ENCODE data around the gene CDS2.

CDS2 gene

GRCh38 chr20:5150226-5151076, 23.6 kb downstream of the CDS2 start:
- TF ChIP-seq TOX (CRISPR knock-in tag; IDR thresholded peaks at IDR 0.05; ENCODE audit: borderline replicate concordance) = no peak
- no peak for TF ChIP-seq ZFP30 (CRISPR knock-in tag; IDR thresholded peaks at IDR 0.05)
- TF ChIP-seq CSDC2 (CRISPR knock-in tag; IDR thresholded peaks at IDR 0.05) = no peak
- no peak for TF ChIP-seq OSR1 (CRISPR knock-in tag; IDR thresholded peaks at IDR 0.05)
- TF ChIP-seq ZNF565 (CRISPR knock-in tag; conservative IDR thresholded peaks at IDR 0.05; ENCODE audit: low read depth) = no peak
- no peak for TF ChIP-seq BACH2 (CRISPR knock-in tag; IDR thresholded peaks at IDR 0.05; ENCODE audit: borderline replicate concordance)
- no peak for TF ChIP-seq RARB (CRISPR knock-in tag; IDR thresholded peaks at IDR 0.05)
- TF ChIP-seq CSRNP3 (CRISPR knock-in tag; IDR thresholded peaks at IDR 0.05) = no peak
- TF ChIP-seq, protein P1, sequence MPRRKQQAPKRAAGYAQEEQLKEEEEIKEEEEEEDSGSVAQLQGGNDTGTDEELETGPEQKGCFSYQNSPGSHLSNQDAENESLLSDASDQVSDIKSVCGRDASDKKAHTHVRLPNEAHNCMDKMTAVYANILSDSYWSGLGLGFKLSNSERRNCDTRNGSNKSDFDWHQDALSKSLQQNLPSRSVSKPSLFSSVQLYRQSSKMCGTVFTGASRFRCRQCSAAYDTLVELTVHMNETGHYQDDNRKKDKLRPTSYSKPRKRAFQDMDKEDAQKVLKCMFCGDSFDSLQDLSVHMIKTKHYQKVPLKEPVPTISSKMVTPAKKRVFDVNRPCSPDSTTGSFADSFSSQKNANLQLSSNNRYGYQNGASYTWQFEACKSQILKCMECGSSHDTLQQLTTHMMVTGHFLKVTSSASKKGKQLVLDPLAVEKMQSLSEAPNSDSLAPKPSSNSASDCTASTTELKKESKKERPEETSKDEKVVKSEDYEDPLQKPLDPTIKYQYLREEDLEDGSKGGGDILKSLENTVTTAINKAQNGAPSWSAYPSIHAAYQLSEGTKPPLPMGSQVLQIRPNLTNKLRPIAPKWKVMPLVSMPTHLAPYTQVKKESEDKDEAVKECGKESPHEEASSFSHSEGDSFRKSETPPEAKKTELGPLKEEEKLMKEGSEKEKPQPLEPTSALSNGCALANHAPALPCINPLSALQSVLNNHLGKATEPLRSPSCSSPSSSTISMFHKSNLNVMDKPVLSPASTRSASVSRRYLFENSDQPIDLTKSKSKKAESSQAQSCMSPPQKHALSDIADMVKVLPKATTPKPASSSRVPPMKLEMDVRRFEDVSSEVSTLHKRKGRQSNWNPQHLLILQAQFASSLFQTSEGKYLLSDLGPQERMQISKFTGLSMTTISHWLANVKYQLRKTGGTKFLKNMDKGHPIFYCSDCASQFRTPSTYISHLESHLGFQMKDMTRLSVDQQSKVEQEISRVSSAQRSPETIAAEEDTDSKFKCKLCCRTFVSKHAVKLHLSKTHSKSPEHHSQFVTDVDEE (CRISPR knock-in tag; IDR thresholded peaks at IDR 0.05) = no peak
- TF ChIP-seq TCF4 (CRISPR knock-in tag; IDR thresholded peaks at IDR 0.05; ENCODE audit: borderline replicate concordance) = no peak
- no peak for TF ChIP-seq ISL1 (CRISPR knock-in tag; IDR thresholded peaks at IDR 0.05)
- TF ChIP-seq, protein P2, sequence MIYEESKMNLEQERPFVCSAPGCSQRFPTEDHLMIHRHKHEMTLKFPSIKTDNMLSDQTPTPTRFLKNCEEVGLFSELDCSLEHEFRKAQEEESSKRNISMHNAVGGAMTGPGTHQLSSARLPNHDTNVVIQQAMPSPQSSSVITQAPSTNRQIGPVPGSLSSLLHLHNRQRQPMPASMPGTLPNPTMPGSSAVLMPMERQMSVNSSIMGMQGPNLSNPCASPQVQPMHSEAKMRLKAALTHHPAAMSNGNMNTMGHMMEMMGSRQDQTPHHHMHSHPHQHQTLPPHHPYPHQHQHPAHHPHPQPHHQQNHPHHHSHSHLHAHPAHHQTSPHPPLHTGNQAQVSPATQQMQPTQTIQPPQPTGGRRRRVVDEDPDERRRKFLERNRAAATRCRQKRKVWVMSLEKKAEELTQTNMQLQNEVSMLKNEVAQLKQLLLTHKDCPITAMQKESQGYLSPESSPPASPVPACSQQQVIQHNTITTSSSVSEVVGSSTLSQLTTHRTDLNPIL (CRISPR knock-in tag; IDR thresholded peaks at IDR 0.05; ENCODE audit: low read depth) = no peak
- TF ChIP-seq ZNF70 (CRISPR knock-in tag; IDR thresholded peaks at IDR 0.05) = no peak
- TF ChIP-seq ZFP3 (CRISPR knock-in tag; IDR thresholded peaks at IDR 0.05) = no peak
- no peak for TF ChIP-seq ZNF8 (CRISPR knock-in tag; IDR thresholded peaks at IDR 0.05)
- no peak for TF ChIP-seq ZC3H10 (CRISPR knock-in tag; IDR thresholded peaks at IDR 0.05)
- no peak for TF ChIP-seq ESRRG (CRISPR knock-in tag; IDR thresholded peaks at IDR 0.05)
- peak; percentile 27; the same call in 2 of the 3 replicates for ATAC-seq

DNA sequence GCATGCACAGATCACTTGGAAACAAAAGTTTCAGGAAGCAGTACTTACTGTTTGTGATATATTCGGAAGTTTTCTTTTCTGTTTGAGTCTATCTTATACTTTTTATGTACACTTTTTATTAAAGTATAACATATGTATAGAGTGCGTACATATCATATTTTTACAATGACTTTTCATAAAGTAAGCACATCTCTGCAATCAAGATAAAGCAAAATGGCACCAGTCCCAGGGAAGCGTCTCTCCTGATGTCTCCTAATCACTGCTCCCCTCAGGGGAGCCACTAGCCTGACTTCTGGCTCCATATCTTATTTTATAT, 26.3 kb downstream of the CDS2 start:
- TF ChIP-seq ZNF8 (CRISPR knock-in tag; IDR thresholded peaks at IDR 0.05) (no peak), CSRNP3 (CRISPR knock-in tag; IDR thresholded peaks at IDR 0.05) (no peak), TCF4 (CRISPR knock-in tag; IDR thresholded peaks at IDR 0.05; ENCODE audit: borderline replicate concordance) (no peak), OSR1 (CRISPR knock-in tag; IDR thresholded peaks at IDR 0.05) (no peak), SNAI2 (CRISPR knock-in tag; IDR thresholded peaks at IDR 0.05) (no peak), ZFP30 (CRISPR knock-in tag; IDR thresholded peaks at IDR 0.05) (no peak), GLIS3 (CRISPR knock-in tag; IDR thresholded peaks at IDR 0.05) (no peak), ARNTL (CRISPR knock-in tag; IDR thresholded peaks at IDR 0.05; ENCODE audit: borderline replicate concordance, low read depth) (no peak), ZFP3 (CRISPR knock-in tag; IDR thresholded peaks at IDR 0.05) (no peak), ESRRG (CRISPR knock-in tag; IDR thresholded peaks at IDR 0.05) (no peak)
- ATAC-seq = no peak

- no peak for TF ChIP-seq OSR1 (CRISPR knock-in tag; IDR thresholded peaks at IDR 0.05)
- TF ChIP-seq PPARA (CRISPR knock-in tag; IDR thresholded peaks at IDR 0.05; ENCODE audit: borderline replicate concordance) = no peak
- no peak for TF ChIP-seq ZNF8 (CRISPR knock-in tag; IDR thresholded peaks at IDR 0.05)
- TF ChIP-seq CSDC2 (CRISPR knock-in tag; IDR thresholded peaks at IDR 0.05) = no peak
- no peak for TF ChIP-seq GLIS3 (CRISPR knock-in tag; IDR thresholded peaks at IDR 0.05)
- no peak for TF ChIP-seq CSRNP3 (CRISPR knock-in tag; IDR thresholded peaks at IDR 0.05)
- TF ChIP-seq, protein P1 (CRISPR knock-in tag; IDR thresholded peaks at IDR 0.05) = no peak
- ATAC-seq = no peak
Measured at GRCh38 chr20:5153612-5154542, 27.1 kb downstream of the CDS2 start.

All from SK-N-SH treated with all-trans-retinoic acid at 6 μM for 48 hours (cell line).